ENCODE measurements around the gene POMT2. TPM values are rescaled to one million over a fixed set of nuclear protein-coding genes. Genes with fewer than 3 reads are reported as not detected.

Gene POMT2
- polyA plus RNA-seq, 1 of the 3 experiments (the other 2 are of a cell fraction) = 19.9 TPM

DNA sequence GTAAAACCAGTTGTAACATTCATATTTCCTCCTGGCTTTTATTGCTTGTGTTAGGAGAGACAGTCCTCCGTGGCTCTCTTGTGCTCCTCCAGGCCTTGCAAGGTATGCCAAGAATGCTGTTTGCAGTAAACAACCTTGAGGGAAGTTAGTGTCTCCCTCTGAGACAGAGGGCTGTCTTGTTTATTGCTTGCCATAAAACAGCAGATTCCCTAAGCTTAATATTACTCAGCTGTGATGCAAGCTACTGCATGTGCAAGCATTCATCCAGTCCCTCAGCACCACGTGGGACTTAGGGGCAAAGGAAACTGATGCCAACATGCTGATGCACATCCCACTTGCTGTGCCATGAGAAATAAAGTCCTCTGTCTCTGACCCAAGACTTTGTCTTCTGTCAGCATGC lies 6.6 kb downstream of the POMT2 start:
- peaks cover 32% of the 10 kb centered on the region for H3K79me2 ChIP-seq (ENCODE audit: insufficient read depth)
- no peak overlapping the region for H2AFZ ChIP-seq (ENCODE audit: low read depth)
- H3K9ac ChIP-seq = no peak overlapping the region
- POLR2A ChIA-PET = no interaction called here
- no peak overlapping the region for H3K4me2 ChIP-seq
- H3K9me2 ChIP-seq = no peaks in the 10 kb centered on the region
- H3K4me3 ChIP-seq (ENCODE audit: low read depth in 2 of 2, low read length in 1 of 2) = no peak overlapping the region
- peaks cover 7 to 18% of the 10 kb centered on the region in 2 experiments; a peak in 3 of 4 replicates for H3K4me1 ChIP-seq (ENCODE audit: control insufficient read depth in 1 of 2, insufficient read depth in 2 of 2, low read depth in 1 of 2, low read length in 1 of 2)
- DNase-seq = no peak
- H3K27ac ChIP-seq (ENCODE audit: low read depth in 2 of 2, low read length in 1 of 2) = peak overlapping the region in 1 of 2 experiments; percentile 36; a peak in 1 of 4 replicates
- peaks cover 9% of the 10 kb centered on the region for H4K20me1 ChIP-seq (ENCODE audit: insufficient read depth)
- no peaks in the 10 kb centered on the region for H3F3A ChIP-seq (replicated peaks; ENCODE audit: insufficient read depth)
- CTCF ChIA-PET = interaction anchor here (3.1 to 8.0 kb wide), 5 partner anchors 12 to 438 kb away, joined by 16 to 143 read pairs (median 60); partner anchors contain the start of gene ZDHHC22
- H3K36me3 ChIP-seq (replicated peaks in 1 of 2; ENCODE audit: control insufficient read depth in 1 of 2, insufficient read depth in 2 of 2, low read length in 1 of 2) = peaks cover 2 to 5% of the 10 kb centered on the region in 2 experiments
- 21% methylated on average over 2 of the region's 2 CpGs for WGBS (ENCODE audit: low lambda C conversion rate)
- no peak for TF ChIP-seq SMC3 (IDR thresholded peaks at IDR 0.05; ENCODE audit: low read depth, low read length)
- TF ChIP-seq, protein P1, sequence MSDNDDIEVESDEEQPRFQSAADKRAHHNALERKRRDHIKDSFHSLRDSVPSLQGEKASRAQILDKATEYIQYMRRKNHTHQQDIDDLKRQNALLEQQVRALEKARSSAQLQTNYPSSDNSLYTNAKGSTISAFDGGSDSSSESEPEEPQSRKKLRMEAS (IDR thresholded peaks at IDR 0.05; ENCODE audit: low read depth) = peak; percentile 69
- TF ChIP-seq, protein P2, sequence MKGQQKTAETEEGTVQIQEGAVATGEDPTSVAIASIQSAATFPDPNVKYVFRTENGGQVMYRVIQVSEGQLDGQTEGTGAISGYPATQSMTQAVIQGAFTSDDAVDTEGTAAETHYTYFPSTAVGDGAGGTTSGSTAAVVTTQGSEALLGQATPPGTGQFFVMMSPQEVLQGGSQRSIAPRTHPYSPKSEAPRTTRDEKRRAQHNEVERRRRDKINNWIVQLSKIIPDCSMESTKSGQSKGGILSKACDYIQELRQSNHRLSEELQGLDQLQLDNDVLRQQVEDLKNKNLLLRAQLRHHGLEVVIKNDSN (IDR thresholded peaks at IDR 0.05; ENCODE audit: borderline replicate concordance, low read depth) = peak; percentile 53; the same call in 1 of the 2 replicates
- no peaks in the 10 kb centered on the region for H3K27me3 ChIP-seq (ENCODE audit: insufficient read depth)
- H3K9me3 ChIP-seq = no peaks in the 10 kb centered on the region

DNA sequence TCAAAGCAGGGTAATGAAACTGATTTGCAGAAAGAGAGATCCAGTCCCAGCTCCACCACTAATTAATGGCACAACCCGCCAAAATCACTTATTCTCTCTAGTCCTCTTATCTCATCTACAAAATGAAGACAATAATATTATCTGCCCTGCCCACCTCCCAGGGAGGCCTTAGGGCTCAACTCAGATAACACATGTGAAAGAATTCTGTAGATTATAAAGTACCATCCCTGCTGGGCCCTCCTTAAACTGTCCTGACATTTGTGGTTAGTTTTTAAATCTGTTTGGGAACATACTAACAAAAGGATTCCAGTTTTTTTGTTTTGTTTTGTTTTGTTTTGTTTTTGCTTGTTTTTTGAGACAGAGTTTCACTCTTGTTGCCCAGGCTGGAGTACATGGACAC lies 7.3 kb downstream of the POMT2 start:
- ChIA-PET POLR2A (no interaction called here), CTCF (interaction anchor here (3.1 to 8.0 kb wide), 4 partner anchors 12 to 438 kb away, joined by 16 to 143 read pairs (median 80); no protein-coding TSS in a partner anchor)
- Histone ChIP-seq H3K4me1 (ENCODE audit: control insufficient read depth in 1 of 2, insufficient read depth in 2 of 2, low read depth in 1 of 2, low read length in 1 of 2) (peaks cover 7 to 16% of the 10 kb centered on the region in 2 experiments; a peak in 3 of 4 replicates), H3K4me2 (no peak overlapping the region), H3K79me2 (ENCODE audit: insufficient read depth) (peaks cover 25% of the 10 kb centered on the region), H3F3A (replicated peaks; ENCODE audit: insufficient read depth) (no peaks in the 10 kb centered on the region), H3K4me3 (ENCODE audit: low read depth in 2 of 2, low read length in 1 of 2) (no peak overlapping the region), H3K9me3 (no peaks in the 10 kb centered on the region), H3K27ac (ENCODE audit: low read depth in 2 of 2, low read length in 1 of 2) (no peak overlapping the region), H3K9me2 (no peaks in the 10 kb centered on the region), H2AFZ (ENCODE audit: low read depth) (no peak overlapping the region), H3K9ac (no peak overlapping the region), H4K20me1 (ENCODE audit: insufficient read depth) (peaks cover 9% of the 10 kb centered on the region), H3K27me3 (ENCODE audit: insufficient read depth) (no peaks in the 10 kb centered on the region), H3K36me3 (replicated peaks in 1 of 2; ENCODE audit: control insufficient read depth in 1 of 2, insufficient read depth in 2 of 2, low read length in 1 of 2) (peaks cover 2 to 9% of the 10 kb centered on the region in 2 experiments)
- DNase-seq = no peak
- 63% methylated on average over 1 of the region's 1 CpG for WGBS (ENCODE audit: low lambda C conversion rate)
- TF ChIP-seq, protein P2 (IDR thresholded peaks at IDR 0.05; ENCODE audit: borderline replicate concordance, low read depth) = no peak
- TF ChIP-seq NRF1 (IDR thresholded peaks at IDR 0.05; ENCODE audit: low read depth, low read length) (no peak), RFX5 (IDR thresholded peaks at IDR 0.05; ENCODE audit: low read length) (no peak), POLR2AphosphoS5 (IDR thresholded peaks at IDR 0.05; ENCODE audit: low read depth, low read length) (no peak), TEAD4 (IDR thresholded peaks at IDR 0.05; ENCODE audit: borderline replicate concordance, insufficient read depth) (no peak), NFIC (IDR thresholded peaks at IDR 0.05; ENCODE audit: borderline replicate concordance) (no peak), GABPA (IDR thresholded peaks at IDR 0.05; ENCODE audit: low read depth) (no peak), EZH2phosphoT487 (IDR thresholded peaks at IDR 0.05; ENCODE audit: borderline replicate concordance, low read depth) (no peak), RAD21 (IDR thresholded peaks at IDR 0.05; ENCODE audit: low read length) (no peak), FOXJ3 (CRISPR knock-in tag; IDR thresholded peaks at IDR 0.05) (no peak), MXI1 (IDR thresholded peaks at IDR 0.05; ENCODE audit: low read depth, low read length) (no peak), RCOR1 (IDR thresholded peaks at IDR 0.05; ENCODE audit: low read length) (no peak)
- TF ChIP-seq, protein P3, sequence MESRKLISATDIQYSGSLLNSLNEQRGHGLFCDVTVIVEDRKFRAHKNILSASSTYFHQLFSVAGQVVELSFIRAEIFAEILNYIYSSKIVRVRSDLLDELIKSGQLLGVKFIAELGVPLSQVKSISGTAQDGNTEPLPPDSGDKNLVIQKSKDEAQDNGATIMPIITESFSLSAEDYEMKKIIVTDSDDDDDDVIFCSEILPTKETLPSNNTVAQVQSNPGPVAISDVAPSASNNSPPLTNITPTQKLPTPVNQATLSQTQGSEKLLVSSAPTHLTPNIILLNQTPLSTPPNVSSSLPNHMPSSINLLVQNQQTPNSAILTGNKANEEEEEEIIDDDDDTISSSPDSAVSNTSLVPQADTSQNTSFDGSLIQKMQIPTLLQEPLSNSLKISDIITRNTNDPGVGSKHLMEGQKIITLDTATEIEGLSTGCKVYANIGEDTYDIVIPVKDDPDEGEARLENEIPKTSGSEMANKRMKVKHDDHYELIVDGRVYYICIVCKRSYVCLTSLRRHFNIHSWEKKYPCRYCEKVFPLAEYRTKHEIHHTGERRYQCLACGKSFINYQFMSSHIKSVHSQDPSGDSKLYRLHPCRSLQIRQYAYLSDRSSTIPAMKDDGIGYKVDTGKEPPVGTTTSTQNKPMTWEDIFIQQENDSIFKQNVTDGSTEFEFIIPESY (IDR thresholded peaks at IDR 0.05; ENCODE audit: borderline replicate concordance, low read depth) = no peak
- TF ChIP-seq, protein P4, sequence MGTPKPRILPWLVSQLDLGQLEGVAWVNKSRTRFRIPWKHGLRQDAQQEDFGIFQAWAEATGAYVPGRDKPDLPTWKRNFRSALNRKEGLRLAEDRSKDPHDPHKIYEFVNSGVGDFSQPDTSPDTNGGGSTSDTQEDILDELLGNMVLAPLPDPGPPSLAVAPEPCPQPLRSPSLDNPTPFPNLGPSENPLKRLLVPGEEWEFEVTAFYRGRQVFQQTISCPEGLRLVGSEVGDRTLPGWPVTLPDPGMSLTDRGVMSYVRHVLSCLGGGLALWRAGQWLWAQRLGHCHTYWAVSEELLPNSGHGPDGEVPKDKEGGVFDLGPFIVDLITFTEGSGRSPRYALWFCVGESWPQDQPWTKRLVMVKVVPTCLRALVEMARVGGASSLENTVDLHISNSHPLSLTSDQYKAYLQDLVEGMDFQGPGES (IDR thresholded peaks at IDR 0.05; ENCODE audit: low read depth, low read length) = no peak
- TF ChIP-seq, protein P5, sequence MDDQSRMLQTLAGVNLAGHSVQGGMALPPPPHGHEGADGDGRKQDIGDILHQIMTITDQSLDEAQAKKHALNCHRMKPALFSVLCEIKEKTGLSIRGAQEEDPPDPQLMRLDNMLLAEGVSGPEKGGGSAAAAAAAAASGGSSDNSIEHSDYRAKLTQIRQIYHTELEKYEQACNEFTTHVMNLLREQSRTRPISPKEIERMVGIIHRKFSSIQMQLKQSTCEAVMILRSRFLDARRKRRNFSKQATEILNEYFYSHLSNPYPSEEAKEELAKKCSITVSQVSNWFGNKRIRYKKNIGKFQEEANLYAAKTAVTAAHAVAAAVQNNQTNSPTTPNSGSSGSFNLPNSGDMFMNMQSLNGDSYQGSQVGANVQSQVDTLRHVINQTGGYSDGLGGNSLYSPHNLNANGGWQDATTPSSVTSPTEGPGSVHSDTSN (IDR thresholded peaks at IDR 0.05) = no peak
- TF ChIP-seq, protein P6, sequence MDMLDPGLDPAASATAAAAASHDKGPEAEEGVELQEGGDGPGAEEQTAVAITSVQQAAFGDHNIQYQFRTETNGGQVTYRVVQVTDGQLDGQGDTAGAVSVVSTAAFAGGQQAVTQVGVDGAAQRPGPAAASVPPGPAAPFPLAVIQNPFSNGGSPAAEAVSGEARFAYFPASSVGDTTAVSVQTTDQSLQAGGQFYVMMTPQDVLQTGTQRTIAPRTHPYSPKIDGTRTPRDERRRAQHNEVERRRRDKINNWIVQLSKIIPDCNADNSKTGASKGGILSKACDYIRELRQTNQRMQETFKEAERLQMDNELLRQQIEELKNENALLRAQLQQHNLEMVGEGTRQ (IDR thresholded peaks at IDR 0.05; ENCODE audit: borderline replicate concordance, low read depth, low read length) = no peak

All from SK-N-SH (cell line).